ENCODE data around the gene SLC5A10. TPM values are rescaled to one million over a fixed set of nuclear protein-coding genes. Genes with fewer than 3 reads are reported as not detected.

Gene SLC5A10
- total RNA-seq, 1 experiment from 2014 or later = not detected

DNA sequence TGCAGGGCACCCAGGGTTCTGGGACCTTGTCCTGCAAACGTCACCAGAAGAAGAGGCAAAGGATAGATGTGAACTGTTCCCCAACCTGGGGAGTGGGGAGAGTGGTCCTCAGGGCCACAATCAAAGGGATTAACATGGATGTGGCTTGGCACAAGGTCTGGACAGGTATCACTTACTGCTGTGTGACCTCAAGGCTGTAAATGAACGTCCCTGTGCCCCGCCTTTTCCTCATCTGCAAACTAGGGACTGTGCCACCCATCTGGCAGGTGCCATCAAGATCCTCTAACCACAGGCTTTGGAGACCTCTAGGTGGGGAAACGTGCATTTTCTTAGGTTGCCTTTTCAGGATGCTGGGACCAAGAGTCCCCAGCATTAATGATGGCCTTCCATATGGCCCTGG lies 25.1 kb downstream of the SLC5A10 start:
- no peak overlapping the region for H3K9ac ChIP-seq (ENCODE audit: extremely low read depth, insufficient read length, low read length)
- peaks cover 6 to 9% of the 10 kb centered on the region in 2 experiments for H3K4me1 Mint-ChIP-seq
- no peak overlapping the region for H3K14ac ChIP-seq (ENCODE audit: insufficient read depth, low read length)
- no peak overlapping the region for H2BK5ac ChIP-seq (ENCODE audit: insufficient read length, low read length)
- no peak overlapping the region for H2BK120ac ChIP-seq (ENCODE audit: low read depth, low read length, poor library complexity, severe bottlenecking)
- H2BK12ac ChIP-seq (ENCODE audit: insufficient read length, low read depth, low read length) = no peak overlapping the region
- no peaks in the 10 kb centered on the region for H3K27me3 ChIP-seq (ENCODE audit: insufficient read depth, low read length)
- no peak overlapping the region for H3K4ac ChIP-seq (ENCODE audit: low read depth, low read length)
- H2BK15ac ChIP-seq (ENCODE audit: low read depth, low read length) = no peak overlapping the region
- no peaks in the 10 kb centered on the region for H3K4me1 ChIP-seq (ENCODE audit: insufficient read depth, low read length)
- no peak overlapping the region for H4K5ac ChIP-seq (ENCODE audit: insufficient read length, low read depth, low read length)
- no peak overlapping the region for H3K4me3 Mint-ChIP-seq
- H3K79me1 ChIP-seq (ENCODE audit: insufficient read depth, low read depth, low read length, poor library complexity, severe bottlenecking) = no peaks in the 10 kb centered on the region
- H4K20me1 ChIP-seq (ENCODE audit: control insufficient read depth, insufficient read depth, insufficient read length) = no peaks in the 10 kb centered on the region
- no peak overlapping the region for H3K27ac ChIP-seq (ENCODE audit: insufficient read length, low read depth, low read length)
- TF ChIP-seq, protein P1, sequence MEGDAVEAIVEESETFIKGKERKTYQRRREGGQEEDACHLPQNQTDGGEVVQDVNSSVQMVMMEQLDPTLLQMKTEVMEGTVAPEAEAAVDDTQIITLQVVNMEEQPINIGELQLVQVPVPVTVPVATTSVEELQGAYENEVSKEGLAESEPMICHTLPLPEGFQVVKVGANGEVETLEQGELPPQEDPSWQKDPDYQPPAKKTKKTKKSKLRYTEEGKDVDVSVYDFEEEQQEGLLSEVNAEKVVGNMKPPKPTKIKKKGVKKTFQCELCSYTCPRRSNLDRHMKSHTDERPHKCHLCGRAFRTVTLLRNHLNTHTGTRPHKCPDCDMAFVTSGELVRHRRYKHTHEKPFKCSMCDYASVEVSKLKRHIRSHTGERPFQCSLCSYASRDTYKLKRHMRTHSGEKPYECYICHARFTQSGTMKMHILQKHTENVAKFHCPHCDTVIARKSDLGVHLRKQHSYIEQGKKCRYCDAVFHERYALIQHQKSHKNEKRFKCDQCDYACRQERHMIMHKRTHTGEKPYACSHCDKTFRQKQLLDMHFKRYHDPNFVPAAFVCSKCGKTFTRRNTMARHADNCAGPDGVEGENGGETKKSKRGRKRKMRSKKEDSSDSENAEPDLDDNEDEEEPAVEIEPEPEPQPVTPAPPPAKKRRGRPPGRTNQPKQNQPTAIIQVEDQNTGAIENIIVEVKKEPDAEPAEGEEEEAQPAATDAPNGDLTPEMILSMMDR (conservative IDR thresholded peaks at IDR 0.05) = no peak
- DNase-seq = no peak
- no peak overlapping the region for H3K18ac ChIP-seq (ENCODE audit: insufficient read length, low read depth, low read length)
- H3K36me3 Mint-ChIP-seq (ENCODE audit: insufficient read depth in 1 of 3, low read depth in 3 of 3) = peaks cover 24 to 57% (median 43%) of the 10 kb centered on the region in 3 experiments; a peak in 6 of 7 replicates
- H2BK20ac ChIP-seq (ENCODE audit: low read depth, low read length, poor library complexity, severe bottlenecking) = no peak overlapping the region
- no peaks in the 10 kb centered on the region for H3K23me2 ChIP-seq (ENCODE audit: insufficient read length, low read depth, low read length, poor library complexity, severe bottlenecking)
- H2AK5ac ChIP-seq (ENCODE audit: insufficient read length, low read length) = no peak overlapping the region
- H4K8ac ChIP-seq (replicated peaks; ENCODE audit: insufficient read length, low read depth, low read length) = no peak overlapping the region
- no peak overlapping the region for H3K56ac ChIP-seq (ENCODE audit: insufficient read length, low read depth, low read length)
- H3K9me3 ChIP-seq (ENCODE audit: control insufficient read depth, low read depth, low read length) = no peaks in the 10 kb centered on the region
- H3K27me3 Mint-ChIP-seq (ENCODE audit: low read depth) = no peaks in the 10 kb centered on the region
- no peaks in the 10 kb centered on the region for H3K9me3 Mint-ChIP-seq
- no CpG with 5 or more reads among the region's 4 CpGs for WGBS (ENCODE audit: extremely low coverage, insufficient read length, low lambda C conversion rate)
- no peak overlapping the region for H4K91ac ChIP-seq (ENCODE audit: insufficient read length, low read depth, low read length)
- H2AFZ ChIP-seq (ENCODE audit: low read length) = no peak overlapping the region
- H3K4me2 ChIP-seq (ENCODE audit: insufficient read depth, insufficient read length, low read length) = no peak overlapping the region
- H3K23ac ChIP-seq (ENCODE audit: insufficient read length, low read depth, low read length) = no peak overlapping the region
- H3K79me2 ChIP-seq (ENCODE audit: insufficient read depth, low read length) = no peaks in the 10 kb centered on the region
- no peak overlapping the region for H3T11ph ChIP-seq (ENCODE audit: low read length)
- H3K27ac Mint-ChIP-seq = no peak overlapping the region
